ENCODE measurements around the gene ATP5F1D. TPM values are rescaled to one million over a fixed set of nuclear protein-coding genes. Genes with fewer than 3 reads are reported as not detected.

ATP5F1D gene
- total and polyA plus RNA-seq, 2 of the 13 experiments (the other 11 are each of a cell fraction or from before 2014, with no cell fraction given) = 39.4 to 78.7 TPM

GRCh38 chr19:1269478-1270212, 28.1 kb downstream of the ATP5F1D start (continued):
- TF ChIP-seq DPF2 (CRISPR knock-in tag; IDR thresholded peaks at IDR 0.05; ENCODE audit: borderline replicate concordance, low read depth) (no peak), ZNF280B (CRISPR knock-in tag; IDR thresholded peaks at IDR 0.05; ENCODE audit: borderline replicate concordance) (no peak), MED13 (CRISPR knock-in tag; IDR thresholded peaks at IDR 0.05) (no peak; the same call in 1 of the 2 replicates), ZBTB21 (CRISPR knock-in tag; IDR thresholded peaks at IDR 0.05) (no peak), ZMAT5 (CRISPR knock-in tag; IDR thresholded peaks at IDR 0.05; ENCODE audit: borderline replicate concordance, low read depth) (no peak), KMT2B (CRISPR knock-in tag; IDR thresholded peaks at IDR 0.05) (no peak), ZFP62 (CRISPR knock-in tag; IDR thresholded peaks at IDR 0.05) (no peak), SRF (IDR thresholded peaks at IDR 0.05; ENCODE audit: low read depth, low read length) (no peak), REL (CRISPR knock-in tag; conservative IDR thresholded peaks at IDR 0.05) (0 out of 2 replicates have a peak, but pooled peaks have one; percentile 51), ZNF362 (CRISPR knock-in tag; IDR thresholded peaks at IDR 0.05; ENCODE audit: borderline replicate concordance) (0 out of 2 replicates have a peak, but pooled peaks have one; percentile 6), ZNF724P (CRISPR knock-in tag; IDR thresholded peaks at IDR 0.05; ENCODE audit: borderline replicate concordance) (0 out of 2 replicates have a peak, but pooled peaks have one; percentile 36), ZNF556 (CRISPR knock-in tag; IDR thresholded peaks at IDR 0.05; ENCODE audit: borderline replicate concordance) (no peak), NFE2 (CRISPR knock-in tag; IDR thresholded peaks at IDR 0.05) (no peak), SMAD1 (CRISPR knock-in tag; IDR thresholded peaks at IDR 0.05; ENCODE audit: borderline replicate concordance, low read depth) (no peak), PHF8 (CRISPR knock-in tag; IDR thresholded peaks at IDR 0.05) (0 out of 2 replicates have a peak, but pooled peaks have one; percentile 27), ZNF678 (CRISPR knock-in tag; IDR thresholded peaks at IDR 0.05) (no peak), DNMT1 (CRISPR knock-in tag; IDR thresholded peaks at IDR 0.05) (no peak), POGZ (CRISPR knock-in tag; IDR thresholded peaks at IDR 0.05) (no peak), RBFOX2 (IDR thresholded peaks at IDR 0.05; ENCODE audit: low read depth, low read length) (peak; percentile 100), ZNF431 (CRISPR knock-in tag; IDR thresholded peaks at IDR 0.05; ENCODE audit: borderline replicate concordance, low read depth) (no peak), CEBPG (CRISPR knock-in tag; IDR thresholded peaks at IDR 0.05) (no peak), ZFP41 (CRISPR knock-in tag; IDR thresholded peaks at IDR 0.05; ENCODE audit: borderline replicate concordance) (no peak), ZNF773 (CRISPR knock-in tag; IDR thresholded peaks at IDR 0.05; ENCODE audit: borderline replicate concordance) (no peak)
- TF ChIP-seq, protein P1, sequence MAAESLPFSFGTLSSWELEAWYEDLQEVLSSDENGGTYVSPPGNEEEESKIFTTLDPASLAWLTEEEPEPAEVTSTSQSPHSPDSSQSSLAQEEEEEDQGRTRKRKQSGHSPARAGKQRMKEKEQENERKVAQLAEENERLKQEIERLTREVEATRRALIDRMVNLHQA (CRISPR knock-in tag; IDR thresholded peaks at IDR 0.05) = no peak
- TF ChIP-seq, protein P2, sequence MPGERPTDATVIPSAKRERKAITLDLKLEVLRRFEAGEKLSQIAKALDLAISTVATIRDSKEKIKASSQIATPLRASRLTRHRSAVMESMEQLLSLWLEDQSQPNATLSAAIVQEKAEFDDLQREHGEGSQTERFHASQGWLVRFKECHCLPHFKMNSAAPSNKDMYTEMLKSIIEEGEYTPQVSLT (CRISPR knock-in tag; IDR thresholded peaks at IDR 0.05; ENCODE audit: borderline replicate concordance, low read depth) = no peak; the same call in 1 of the 2 replicates
- TF ChIP-seq, protein P3, sequence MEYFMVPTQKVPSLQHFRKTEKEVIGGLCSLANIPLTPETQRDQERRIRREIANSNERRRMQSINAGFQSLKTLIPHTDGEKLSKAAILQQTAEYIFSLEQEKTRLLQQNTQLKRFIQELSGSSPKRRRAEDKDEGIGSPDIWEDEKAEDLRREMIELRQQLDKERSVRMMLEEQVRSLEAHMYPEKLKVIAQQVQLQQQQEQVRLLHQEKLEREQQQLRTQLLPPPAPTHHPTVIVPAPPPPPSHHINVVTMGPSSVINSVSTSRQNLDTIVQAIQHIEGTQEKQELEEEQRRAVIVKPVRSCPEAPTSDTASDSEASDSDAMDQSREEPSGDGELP (IDR thresholded peaks at IDR 0.05; ENCODE audit: borderline replicate concordance, low read depth) = no peak

Measured in HepG2 (cell line).